ENCODE results near the gene RAB40C.

RAB40C gene

GRCh38 chr16:652454-653305, 62.8 kb downstream of the RAB40C start:
- Histone ChIP-seq H3K4me3 (ENCODE audit: low read length, poor library complexity, severe bottlenecking) (no peak overlapping the region), H4K20me1 (ENCODE audit: insufficient read depth, low read length, poor library complexity, severe bottlenecking) (no peaks in the 10 kb centered on the region), H3K9ac (ENCODE audit: low read depth, low read length, poor library complexity, severe bottlenecking) (no peak overlapping the region), H3K9me2 (replicated peaks; ENCODE audit: low read depth, low read length) (no peaks in the 10 kb centered on the region), H3K4me1 (ENCODE audit: insufficient read depth, low read length, poor library complexity, severe bottlenecking) (no peaks in the 10 kb centered on the region), H3K36me3 (ENCODE audit: insufficient read depth, low read length) (no peaks in the 10 kb centered on the region), H2AFZ (ENCODE audit: low read length) (no peak overlapping the region), H3K9me3 (ENCODE audit: insufficient read depth, low read depth, low read length) (no peaks in the 10 kb centered on the region), H3K79me2 (ENCODE audit: insufficient read depth, low read length) (0 out of 2 replicates have a peak, but pooled peaks cover 3% of the 10 kb centered on the region), H3F3A (ENCODE audit: low read depth) (no peaks in the 10 kb centered on the region), H3K4me2 (ENCODE audit: low read depth, low read length, poor library complexity, severe bottlenecking) (no peak overlapping the region), H3K27me3 (ENCODE audit: insufficient read depth, low read length, poor library complexity, severe bottlenecking) (no peaks in the 10 kb centered on the region)
- TF ChIP-seq EZH2phosphoT487 (IDR thresholded peaks at IDR 0.05; ENCODE audit: borderline replicate concordance) = no peak
- TF ChIP-seq CTCF (conservative IDR thresholded peaks at IDR 0.05; ENCODE audit: low read length) = no peak

GRCh38 chr16:654034-654433, 64.2 kb downstream of the RAB40C start:
- Histone ChIP-seq H4K20me1 (ENCODE audit: insufficient read depth, low read length, poor library complexity, severe bottlenecking) (no peaks in the 10 kb centered on the region), H3F3A (ENCODE audit: low read depth) (no peaks in the 10 kb centered on the region), H3K79me2 (ENCODE audit: insufficient read depth, low read length) (no peaks in the 10 kb centered on the region), H3K9me2 (replicated peaks; ENCODE audit: low read depth, low read length) (no peaks in the 10 kb centered on the region), H3K27me3 (ENCODE audit: insufficient read depth, low read length, poor library complexity, severe bottlenecking) (no peaks in the 10 kb centered on the region), H3K9me3 (ENCODE audit: insufficient read depth, low read depth, low read length) (no peaks in the 10 kb centered on the region), H3K4me3 (ENCODE audit: low read length, poor library complexity, severe bottlenecking) (no peak overlapping the region), H2AFZ (ENCODE audit: low read length) (no peak overlapping the region), H3K36me3 (ENCODE audit: insufficient read depth, low read length) (no peaks in the 10 kb centered on the region), H3K4me2 (ENCODE audit: low read depth, low read length, poor library complexity, severe bottlenecking) (no peak overlapping the region), H3K4me1 (ENCODE audit: insufficient read depth, low read length, poor library complexity, severe bottlenecking) (no peaks in the 10 kb centered on the region), H3K9ac (ENCODE audit: low read depth, low read length, poor library complexity, severe bottlenecking) (no peak overlapping the region)
- TF ChIP-seq EZH2phosphoT487 (IDR thresholded peaks at IDR 0.05; ENCODE audit: borderline replicate concordance) = no peak
- TF ChIP-seq CTCF (conservative IDR thresholded peaks at IDR 0.05; ENCODE audit: low read length) = no peak

DNA sequence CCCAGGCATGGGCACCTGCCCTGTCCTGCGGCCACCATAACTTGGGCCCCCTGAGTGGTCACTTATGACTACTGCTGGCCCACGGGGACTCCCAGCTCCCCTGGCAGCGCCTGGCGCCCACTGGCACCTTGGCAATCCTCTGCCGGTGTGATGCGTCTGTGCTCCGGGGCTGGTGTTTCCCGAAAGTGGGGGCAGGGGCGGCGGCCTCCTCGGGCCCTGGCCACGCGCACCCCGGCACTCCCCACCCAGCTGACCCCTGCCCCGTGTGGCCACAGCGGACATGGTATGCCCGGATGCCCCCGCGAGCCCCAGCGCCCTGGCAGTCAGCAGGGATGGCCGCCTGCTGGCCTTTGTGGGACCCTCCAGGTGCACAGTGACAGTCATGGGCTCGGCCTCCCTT, 67.6 kb downstream of the RAB40C start:
- no peaks in the 10 kb centered on the region for H3K9me3 ChIP-seq (ENCODE audit: insufficient read depth, low read depth, low read length)
- H3K4me3 ChIP-seq (ENCODE audit: low read length, poor library complexity, severe bottlenecking) = no peak overlapping the region
- H3K4me1 ChIP-seq (ENCODE audit: insufficient read depth, low read length, poor library complexity, severe bottlenecking) = no peaks in the 10 kb centered on the region
- no peaks in the 10 kb centered on the region for H4K20me1 ChIP-seq (ENCODE audit: insufficient read depth, low read length, poor library complexity, severe bottlenecking)
- H3K9ac ChIP-seq (ENCODE audit: low read depth, low read length, poor library complexity, severe bottlenecking) = no peak overlapping the region
- H2AFZ ChIP-seq (ENCODE audit: low read length) = no peak overlapping the region
- no peaks in the 10 kb centered on the region for H3F3A ChIP-seq (ENCODE audit: low read depth)
- no peaks in the 10 kb centered on the region for H3K9me2 ChIP-seq (replicated peaks; ENCODE audit: low read depth, low read length)
- no peak for TF ChIP-seq EZH2phosphoT487 (IDR thresholded peaks at IDR 0.05; ENCODE audit: borderline replicate concordance)
- TF ChIP-seq CTCF (conservative IDR thresholded peaks at IDR 0.05; ENCODE audit: low read length) = no peak
- H3K79me2 ChIP-seq (ENCODE audit: insufficient read depth, low read length) = no peaks in the 10 kb centered on the region
- H3K4me2 ChIP-seq (ENCODE audit: low read depth, low read length, poor library complexity, severe bottlenecking) = no peak overlapping the region
- H3K27me3 ChIP-seq (ENCODE audit: insufficient read depth, low read length, poor library complexity, severe bottlenecking) = no peaks in the 10 kb centered on the region
- H3K36me3 ChIP-seq (ENCODE audit: insufficient read depth, low read length) = no peaks in the 10 kb centered on the region

All from Loucy (cell line).